HPDE6-E6E7 (cell line): ENCODE data around the gene XDH.

Experiments
- DNase-seq: peaks from one replicate; pipeline ENCODE4 v3.0.0; 2011; ENCODE audit warnings: missing footprints; ENCODE audit errors: extremely low spot score

XDH gene

DNA sequence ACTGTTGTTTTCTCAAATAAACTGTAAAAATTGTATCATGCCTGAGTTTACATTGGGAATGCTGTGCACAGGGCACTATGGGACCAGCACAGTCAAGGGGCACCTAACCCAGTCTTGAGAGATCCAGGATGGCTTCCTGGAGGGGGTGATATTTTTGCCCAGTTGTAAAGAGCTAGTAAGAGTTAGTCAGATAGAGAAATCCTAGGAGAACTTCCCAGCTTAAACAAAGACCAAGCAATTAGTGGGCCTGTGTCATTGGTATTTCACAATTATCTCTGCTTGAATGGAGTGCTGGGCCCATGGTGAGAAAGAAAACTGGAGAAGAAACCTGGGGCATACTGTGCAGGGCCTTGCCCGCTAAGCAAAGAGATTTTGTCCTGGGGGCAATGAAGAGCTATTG is 12.2 kb downstream of the XDH start:
- no peak for DNase-seq

GRCh38 chr2:31401580-31401979 is 13.0 kb downstream of the XDH start:
- peak; percentile 92 for DNase-seq

GRCh38 chr2:31398881-31399280 is 15.7 kb downstream of the XDH start:
- no peak for DNase-seq

DNA sequence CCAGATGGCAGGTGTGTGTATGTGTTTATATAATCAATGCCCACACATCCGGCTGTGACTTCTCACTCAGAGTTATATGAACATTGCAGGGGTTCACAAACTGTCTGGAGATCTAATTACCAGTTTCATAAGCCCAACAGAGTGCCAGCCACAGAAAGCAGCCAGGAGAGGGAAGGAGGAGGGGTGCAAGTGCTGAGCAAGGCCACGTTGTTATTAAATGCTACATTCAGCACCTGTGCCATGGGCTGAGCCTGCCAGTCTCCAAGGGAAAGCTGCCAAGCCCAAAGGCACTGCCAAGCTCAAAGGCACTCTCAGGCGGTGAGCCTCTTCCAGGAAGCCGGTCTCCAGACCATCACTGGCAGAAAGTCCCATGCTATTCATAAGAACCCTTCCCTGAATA is 17.4 kb downstream of the XDH start:
- no peak for DNase-seq

DNA sequence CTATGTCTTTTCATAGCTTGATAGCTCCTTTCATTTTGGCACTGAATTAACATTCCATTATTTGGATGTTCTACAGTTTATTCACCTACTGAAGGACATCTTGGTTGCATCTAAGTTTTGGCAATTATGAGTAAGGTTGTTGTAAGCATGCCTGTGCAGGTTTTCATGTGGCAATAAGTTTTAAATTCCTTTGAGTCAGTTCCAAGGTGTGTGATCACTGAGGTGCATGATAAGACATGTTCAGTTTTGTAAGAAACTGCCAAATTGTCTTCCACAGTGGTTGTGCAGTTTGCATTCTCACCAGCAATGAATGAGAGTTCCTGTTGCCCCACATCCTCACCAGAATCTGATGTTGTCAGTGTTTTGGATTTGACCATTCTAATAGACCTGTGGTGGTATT is 24.2 kb downstream of the XDH start:
- peak; percentile 49 for DNase-seq

- DNase-seq: no peak
Observed at GRCh38 chr2:31388736-31389135, 25.8 kb downstream of the XDH start.

- no peak for DNase-seq
Observed at GRCh38 chr2:31387850-31388249, 26.7 kb downstream of the XDH start.

- no peak for DNase-seq
Observed at GRCh38 chr2:31386648-31387047, 27.9 kb downstream of the XDH start.

DNA sequence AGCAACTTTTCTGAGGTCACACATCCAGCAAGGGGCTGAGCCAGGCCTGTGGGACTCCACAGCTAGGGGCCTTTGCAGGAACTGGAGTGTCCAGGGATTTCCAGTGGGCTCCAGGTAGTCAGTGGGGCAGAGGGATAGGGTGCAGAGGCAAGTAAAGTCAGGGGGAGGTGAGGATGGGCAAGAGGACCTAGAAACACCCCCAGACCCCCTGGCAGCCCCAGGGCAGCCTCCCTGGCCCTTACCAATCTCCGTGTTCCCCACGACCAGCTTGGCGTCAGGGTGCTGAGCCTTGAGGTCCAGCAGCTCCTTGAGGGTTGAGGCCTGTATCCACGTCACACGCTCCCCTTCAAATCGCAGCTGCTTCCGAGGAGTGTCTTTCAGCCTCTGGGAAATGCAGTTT is 28.4 kb downstream of the XDH start:
- no peak for DNase-seq

GRCh38 chr2:31384771-31385276 is 29.7 kb downstream of the XDH start:
- peak; percentile 86 for DNase-seq

DNA sequence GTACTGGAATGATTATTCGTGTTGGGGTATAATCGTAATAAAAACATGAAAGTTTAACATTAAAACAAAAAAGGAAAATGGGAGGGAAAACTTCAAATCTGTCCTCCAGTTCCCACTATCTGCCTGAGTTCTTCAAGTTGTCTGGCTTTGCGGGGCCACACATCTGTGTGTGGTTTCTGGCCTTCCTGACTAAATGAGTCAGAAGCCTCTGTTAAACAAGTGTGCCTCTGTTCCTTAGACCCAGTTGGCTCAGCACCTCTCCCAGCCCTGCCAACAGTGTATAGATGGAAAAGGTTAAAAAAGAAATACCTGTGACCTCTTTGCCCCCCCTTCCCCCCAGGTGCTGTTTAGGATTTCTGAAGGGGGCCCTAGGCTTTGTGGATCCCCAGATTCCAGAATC is 30.2 kb downstream of the XDH start:
- DNase-seq: peak; percentile 88

DNA sequence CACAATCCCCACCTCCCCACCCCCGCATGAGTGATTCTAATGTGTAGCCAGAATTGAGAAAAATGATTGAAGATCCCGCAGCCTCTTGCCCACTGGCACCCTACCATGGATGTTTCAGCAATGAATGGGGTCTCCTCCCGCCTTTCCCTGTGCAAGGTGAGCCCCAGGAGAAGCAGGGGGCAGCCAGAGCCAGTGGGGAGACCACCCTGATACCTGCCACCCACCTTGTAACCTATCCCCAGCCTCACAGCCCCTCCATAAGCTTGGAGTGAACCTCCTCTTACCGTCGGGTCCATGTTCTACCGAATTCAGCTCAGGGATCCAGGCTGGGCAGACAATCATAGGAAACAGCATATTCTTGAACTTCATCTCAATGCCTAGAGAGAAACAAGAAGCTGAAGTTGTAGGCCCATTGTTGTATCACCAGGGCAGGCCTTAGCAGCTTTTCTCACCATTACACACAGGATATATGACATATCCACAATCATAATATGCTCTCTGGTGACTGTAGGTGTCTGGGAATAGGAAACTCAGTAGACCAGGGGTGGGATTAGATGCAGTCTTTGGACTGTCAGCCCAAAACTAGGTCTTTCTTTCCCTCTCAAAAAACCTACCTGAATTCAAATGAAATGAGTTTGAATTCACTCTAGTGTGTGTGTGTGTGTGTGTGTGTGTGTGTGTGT is 30.9 kb downstream of the XDH start:
- DNase-seq: no peak

DNA sequence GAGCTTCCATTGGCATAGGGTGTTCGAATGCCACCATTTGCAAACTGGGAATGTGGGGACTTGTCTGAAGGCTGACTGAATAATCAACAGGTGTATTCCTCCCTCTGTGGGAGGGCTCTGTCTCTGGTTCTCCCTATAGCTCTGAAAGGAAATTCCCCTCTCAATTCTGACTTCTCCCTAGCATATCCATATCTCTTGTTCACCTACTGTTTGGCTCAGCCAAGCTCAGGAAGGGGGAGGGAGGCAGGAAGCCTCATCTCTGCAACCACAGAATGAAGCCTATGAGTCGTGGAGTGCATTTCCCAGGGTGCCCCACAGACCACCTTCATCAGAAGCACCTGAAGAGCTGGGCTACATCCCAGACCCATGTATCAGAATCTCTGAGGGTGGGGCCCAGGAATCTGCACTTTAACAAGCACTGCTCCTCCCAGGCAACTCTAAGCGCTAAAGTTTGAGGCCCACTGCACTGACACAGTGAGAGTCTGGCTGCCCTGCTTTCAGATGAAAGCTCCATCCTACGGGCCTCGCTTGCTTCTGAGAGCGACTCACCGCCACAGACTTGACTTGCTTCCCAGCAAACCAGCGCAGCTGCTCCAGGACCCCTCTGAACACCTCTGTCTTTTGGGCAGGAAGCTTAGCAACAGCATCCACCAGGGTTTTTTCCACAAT is 32.0 kb downstream of the XDH start:
- no peak for DNase-seq

GRCh38 chr2:31381601-31382000 is 32.9 kb downstream of the XDH start:
- no peak for DNase-seq

DNA sequence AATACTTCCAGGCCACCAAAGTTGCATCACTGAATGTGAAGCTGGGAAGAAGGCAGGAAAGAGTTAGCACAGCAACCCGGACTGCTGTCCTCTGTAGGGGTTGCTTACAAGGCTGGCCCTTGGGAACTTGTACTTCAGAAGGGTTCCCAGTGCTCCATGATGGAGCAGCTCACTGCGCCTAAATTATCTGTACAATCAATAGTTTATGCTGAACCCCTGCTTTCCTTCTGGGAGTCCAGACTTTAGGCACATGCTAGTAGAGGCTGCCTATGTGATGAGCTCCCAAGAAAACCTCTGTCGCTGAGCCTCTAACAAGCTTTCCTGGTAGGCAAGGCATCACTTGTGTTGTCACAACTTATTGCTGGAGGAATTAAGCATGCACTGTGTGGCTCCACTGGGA is 34.3 kb downstream of the XDH start:
- DNase-seq: no peak

DNA sequence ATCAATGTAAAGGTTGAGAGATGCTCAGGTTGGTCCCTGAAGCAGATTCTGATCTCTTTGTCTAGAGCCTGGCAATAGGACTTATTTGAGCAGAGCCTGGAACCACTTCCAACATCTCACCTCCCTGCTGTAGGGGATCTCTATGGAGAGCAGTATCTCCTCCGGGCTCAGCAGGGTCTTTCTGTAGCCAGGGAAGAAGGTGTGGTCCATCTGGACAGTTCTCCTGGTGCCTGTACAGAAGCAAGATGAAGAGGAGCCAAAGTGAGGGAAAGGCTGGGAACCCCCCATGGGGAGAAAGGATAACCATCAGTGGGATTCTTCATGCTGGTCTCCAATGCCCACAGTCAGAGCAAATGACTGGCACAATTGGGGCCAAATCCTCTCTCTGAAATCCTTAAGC is 34.8 kb downstream of the XDH start:
- no peak for DNase-seq

- peak; percentile 49 for DNase-seq
Observed at GRCh38 chr2:31378791-31379501, 35.6 kb downstream of the XDH start.

GRCh38 chr2:31378389-31378788 is 36.2 kb downstream of the XDH start:
- DNase-seq: no peak

DNA sequence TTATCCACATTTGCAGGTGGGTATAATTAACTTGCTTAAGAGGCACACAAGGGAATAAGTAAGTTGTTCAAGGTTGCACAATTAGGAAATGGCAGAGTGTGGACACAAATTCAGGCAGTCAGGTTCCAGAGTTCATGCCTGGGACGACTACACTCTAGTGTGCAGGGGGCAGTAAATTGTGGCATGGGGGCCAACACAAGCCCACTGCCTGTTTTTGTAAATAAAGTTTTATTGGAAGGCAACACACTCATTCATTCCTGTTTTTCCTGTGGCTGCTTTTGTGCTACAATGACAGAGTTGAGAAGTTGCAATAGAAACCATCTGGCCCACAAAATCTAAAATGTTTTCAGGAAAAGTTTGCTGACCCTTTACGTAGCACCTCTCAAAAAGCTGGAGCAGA is 41.4 kb downstream of the XDH start:
- DNase-seq: no peak

DNA sequence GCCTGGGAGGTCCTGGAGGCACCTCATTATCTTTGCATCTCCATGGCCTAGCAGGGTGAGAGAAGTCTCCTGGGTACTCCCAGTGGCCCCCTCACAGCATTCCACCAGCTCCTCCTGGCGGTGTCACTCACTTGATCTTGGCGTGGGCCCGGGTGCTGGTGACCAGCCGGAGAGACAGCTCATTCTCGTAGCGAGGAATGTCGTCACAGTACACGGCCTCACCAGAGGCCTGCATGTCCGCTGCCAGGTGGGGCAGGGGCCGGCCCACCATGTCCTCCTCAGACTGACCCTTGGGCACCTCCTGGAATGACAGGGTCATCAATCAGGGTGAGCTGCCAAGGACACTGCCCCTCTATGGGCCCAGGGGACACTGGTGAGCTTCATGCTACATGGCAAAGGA is 42.4 kb downstream of the XDH start:
- no peak for DNase-seq

GRCh38 chr2:31371691-31372090 is 42.9 kb downstream of the XDH start:
- no peak for DNase-seq

- DNase-seq: no peak
Observed at GRCh38 chr2:31366733-31367132, 47.8 kb downstream of the XDH start.
